Sigmoid colon (tissue), 3 donors: ENCODE results near the gene STRA6.

Experiments
- CTCF ChIP-seq, 4 experiments: fragments of 450-650 bp in 3 of 4; fragments of 200-600 bp in 1 of 4; IDR thresholded peaks; one replicate each; pipeline ENCODE4 v1.5.1; 2016 to 2019; ENCODE audit warnings: antibody characterized with exemption in 4 of 4, mild to moderate bottlenecking in 3 of 4, moderate library complexity in 2 of 4
- POLR2A ChIP-seq, 2 donors: fragments of 450-650 bp; IDR thresholded peaks; one replicate each; pipeline ENCODE4 v1.6.1; 2016; ENCODE audit warnings: antibody characterized with exemption in 2 of 2, mild to moderate bottlenecking in 2 of 2, moderate library complexity in 2 of 2

GRCh38 chr15:74188216-74188615 lies 14.4 kb downstream of the STRA6 start:
- TF ChIP-seq CTCF (IDR thresholded peaks at IDR 0.05) (no peak), POLR2A (IDR thresholded peaks at IDR 0.05) (no peak)
